NCI-H1092 treated with DMSO at 0.1 percent for 48 hours (cell line): ENCODE measurements around the gene CUEDC1.
A peak's percentile ranks its signal among the peaks of the same experiment; 100 is the strongest.

Experiments
- DNase-seq: peaks from one replicate; lab custom pipeline; 2025; lab: John Stamatoyannopoulos, UW

Gene CUEDC1

DNA sequence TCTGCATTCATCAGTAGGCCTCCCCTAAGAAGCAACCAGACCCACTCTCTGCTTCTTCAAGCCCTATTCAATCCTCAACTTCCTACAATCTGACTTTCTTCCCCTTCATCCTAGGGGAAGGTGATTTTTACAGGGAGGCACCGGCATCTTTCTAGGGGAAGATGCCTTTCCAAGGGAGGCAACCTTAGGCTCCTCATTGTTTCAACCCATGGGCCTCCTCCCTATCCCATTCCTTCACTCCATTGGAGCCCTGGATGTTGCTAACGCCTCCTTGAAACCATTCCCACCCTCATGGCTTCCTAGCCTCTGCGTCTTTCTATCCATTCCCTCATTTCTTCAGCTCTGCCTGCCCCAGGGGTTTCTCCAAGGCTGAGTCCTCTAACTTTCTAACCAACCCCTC, 2.7 kb upstream of the CUEDC1 start:
- DNase-seq = no peak

GRCh38 chr17:57957120-57957850, 2.1 kb upstream of the CUEDC1 start:
- DNase-seq = no peak

- no peak for DNase-seq
These were observed 1.3 kb upstream of the CUEDC1 start for GRCh38 chr17:57956291-57957119.

- DNase-seq = peak; percentile 22
These were observed 622 bp downstream of the CUEDC1 start for GRCh38 chr17:57954397-57955182.

DNA sequence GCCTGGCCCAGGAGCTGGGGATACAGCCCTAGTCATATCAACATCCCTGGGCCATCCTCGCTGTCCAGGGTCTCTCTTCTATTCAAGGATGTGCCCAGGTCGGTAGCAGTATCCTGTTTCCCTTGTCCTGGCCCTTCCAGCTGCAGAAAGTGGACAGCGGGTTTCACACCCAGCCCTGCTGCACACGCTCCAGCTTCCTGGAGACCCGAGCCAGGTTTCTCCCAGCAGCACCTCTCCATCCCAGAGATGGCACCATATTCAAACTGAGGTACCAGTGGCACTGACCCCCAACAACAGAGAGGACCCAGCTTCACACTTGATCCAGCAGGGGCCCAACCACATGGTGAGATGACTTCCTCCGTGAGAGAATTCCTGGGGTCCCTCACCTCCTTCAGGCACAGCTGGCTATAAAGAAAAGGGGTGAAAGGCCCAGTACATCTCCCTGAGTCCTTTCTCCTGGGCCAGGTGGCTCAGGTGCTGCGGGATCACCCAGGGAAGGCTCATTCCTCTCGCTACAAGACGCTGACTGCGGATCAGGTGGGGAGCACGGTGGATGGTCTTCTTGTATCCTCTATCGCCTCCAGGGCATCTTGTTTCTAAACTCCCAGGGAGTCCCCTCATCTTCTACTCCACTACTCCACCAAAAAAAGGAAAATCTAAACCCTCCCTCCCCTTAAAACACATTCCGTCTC, 1.4 kb downstream of the CUEDC1 start:
- DNase-seq = no peak

DNA sequence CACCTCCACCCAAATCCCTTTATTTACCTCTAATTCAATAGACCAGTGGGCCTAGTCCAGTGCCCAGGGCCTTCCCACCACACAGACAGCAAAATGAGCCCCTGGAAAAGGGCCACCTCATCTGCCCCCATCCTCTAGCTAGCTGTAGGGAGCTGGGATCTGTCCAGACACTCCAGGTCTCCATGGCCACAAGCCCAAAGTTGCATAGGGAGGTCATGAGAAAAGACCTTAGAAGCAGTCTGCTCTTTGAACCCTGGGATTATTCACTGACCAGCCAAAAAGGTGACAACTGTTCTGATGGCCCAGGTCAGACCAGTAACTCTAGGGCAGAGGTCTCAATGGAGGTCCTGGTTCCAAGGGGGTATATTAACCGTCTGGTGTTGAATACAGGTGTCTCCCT, 2.0 kb downstream of the CUEDC1 start:
- no peak for DNase-seq

DNA sequence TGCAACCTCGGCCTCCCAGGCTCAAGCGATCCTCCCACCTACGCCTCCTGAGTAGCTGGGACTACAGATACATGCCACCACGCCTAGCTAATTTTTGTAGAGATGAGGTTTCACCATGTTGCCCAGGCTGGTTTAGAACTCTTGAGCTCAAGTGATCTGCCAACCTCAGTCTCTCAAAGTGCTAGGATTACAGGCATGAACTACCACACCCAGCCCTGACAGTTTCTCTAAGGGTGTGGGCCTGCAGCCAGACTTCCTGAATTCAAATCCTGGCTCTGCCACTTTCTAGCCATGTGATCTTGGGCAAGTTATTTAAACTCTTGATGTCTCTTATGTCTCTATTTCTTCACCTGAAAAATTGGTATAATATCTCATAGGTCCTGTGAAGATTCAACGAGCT, 5.6 kb downstream of the CUEDC1 start:
- DNase-seq = no peak

GRCh38 chr17:57948555-57949420, 6.4 kb downstream of the CUEDC1 start:
- DNase-seq = no peak

- DNase-seq = no peak
These were observed 7.0 kb downstream of the CUEDC1 start for GRCh38 chr17:57948169-57948554.

- no peak for DNase-seq
These were observed 7.8 kb downstream of the CUEDC1 start for GRCh38 chr17:57947369-57947768.

DNA sequence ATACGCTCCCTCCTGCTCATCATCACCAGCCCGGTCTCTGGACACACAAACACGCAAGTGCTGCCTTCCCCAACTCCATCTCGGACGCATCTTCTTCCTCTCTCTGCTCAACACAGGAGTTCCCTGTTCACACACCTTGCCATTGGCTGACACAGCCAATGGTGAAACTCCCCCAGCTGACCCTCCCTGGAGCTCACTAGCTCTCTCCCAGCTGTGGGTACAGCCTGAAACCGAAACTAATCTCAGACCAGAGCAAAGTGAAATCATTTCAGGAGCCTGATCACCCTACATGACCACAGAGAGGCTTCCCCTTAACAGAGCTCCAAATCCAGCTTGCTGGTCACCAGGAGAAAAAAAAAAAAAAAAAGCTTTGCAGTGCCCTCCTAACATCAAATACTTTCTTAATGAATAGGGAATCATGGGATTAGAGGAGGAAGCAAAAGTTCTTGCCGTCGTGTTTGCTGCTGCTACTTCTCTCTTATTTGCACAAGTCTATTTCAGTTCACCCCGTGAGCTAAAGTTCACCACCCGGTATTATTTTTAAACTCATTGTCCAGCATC, 8.3 kb downstream of the CUEDC1 start:
- no peak for DNase-seq

DNA sequence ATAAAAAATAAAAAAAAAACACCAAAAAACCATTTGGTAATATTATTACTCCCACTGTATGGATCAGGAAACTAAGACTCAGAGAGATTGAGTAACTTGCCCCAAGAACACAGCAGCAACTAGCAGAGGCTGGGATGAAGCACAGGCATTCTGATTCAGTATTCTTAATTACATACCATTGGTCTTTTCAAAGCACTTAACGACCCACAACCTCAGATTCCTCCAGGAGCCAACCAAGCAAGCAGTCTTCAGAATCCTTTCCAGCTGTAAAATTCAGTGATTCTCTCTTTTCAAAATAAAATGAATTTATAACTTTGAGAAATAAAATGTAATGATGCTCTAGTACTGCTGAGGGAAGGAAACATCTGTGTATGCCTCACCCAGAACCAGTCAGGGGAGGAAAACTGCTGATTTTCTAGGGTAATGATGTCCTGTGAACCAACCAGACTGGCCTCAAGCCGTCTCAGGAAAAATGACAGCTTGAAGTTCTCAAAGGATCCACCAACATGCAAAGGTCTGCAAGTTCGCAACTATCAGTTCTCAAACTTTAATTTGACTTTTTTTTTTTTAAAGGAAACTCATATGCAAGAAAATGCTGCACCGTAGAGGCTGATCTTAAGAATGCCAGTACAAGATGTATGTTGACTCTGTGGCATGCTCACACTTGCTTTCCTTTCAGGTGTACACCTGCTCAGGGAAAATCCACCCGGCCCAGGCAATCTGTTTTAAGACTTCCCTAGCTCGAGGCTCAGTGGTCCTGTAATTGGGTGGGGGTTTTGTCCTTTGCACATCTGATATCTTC, 9.0 kb downstream of the CUEDC1 start:
- DNase-seq = no peak

DNA sequence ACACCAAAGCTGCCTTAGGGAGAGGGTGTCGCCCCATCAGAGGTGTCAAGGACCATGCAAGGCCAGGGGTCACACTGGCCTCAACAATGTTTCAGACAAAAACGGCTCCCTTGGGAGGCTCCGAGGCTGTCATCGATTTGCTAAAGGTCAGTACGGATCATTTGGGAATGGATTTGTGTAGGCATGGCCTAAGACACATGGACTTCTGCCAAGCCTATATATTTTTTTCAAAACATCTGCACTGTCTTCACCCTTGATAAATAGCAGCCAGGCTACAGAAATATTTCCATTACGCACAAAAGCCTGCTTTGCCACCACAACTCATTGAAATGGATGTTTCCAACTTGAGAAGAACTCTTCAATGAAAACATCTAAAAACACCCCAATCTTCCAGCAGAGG, 10.3 kb downstream of the CUEDC1 start:
- DNase-seq = no peak

DNA sequence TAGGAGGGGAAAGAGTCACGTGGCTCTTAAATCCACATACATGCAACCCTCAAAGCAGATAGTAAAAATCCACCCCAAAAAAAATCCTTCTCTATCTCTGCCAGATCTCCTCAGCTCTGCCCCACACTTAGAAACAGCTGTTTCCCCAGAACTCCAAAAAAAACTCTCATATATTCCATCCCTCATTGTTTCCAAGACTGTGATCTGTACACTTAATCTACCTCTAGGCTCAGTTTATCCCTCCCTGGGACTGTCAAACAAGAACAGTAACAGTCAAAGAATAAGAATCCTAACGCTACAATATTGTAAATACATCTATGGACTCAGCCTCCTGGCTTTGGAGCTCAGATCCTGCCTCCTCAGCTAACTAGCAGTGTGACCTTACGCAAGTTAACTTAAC, 11.6 kb downstream of the CUEDC1 start:
- DNase-seq = no peak

DNA sequence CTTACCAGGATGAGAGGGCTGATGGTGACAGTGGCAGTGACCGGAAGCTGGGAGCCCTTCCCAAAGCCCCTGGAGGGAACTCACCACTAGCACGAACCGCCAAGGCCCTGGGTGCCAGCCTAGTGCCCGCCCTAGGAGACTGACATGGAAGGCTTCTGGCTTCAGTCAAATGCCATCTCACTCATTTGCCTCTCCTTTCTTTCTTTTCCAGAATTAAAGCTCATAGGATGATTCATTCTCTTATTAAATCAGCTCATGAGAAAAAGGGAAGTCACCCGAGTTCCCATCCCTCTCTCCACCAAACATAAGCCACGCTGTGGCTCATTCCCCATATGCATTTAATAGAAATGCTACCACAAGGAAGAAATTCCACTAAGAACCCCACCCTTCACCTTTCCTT, 12.1 kb downstream of the CUEDC1 start:
- DNase-seq = no peak

GRCh38 chr17:57941384-57942370, 13.5 kb downstream of the CUEDC1 start:
- DNase-seq = no peak

GRCh38 chr17:57940653-57941329, 14.4 kb downstream of the CUEDC1 start:
- peak; percentile 74 for DNase-seq

GRCh38 chr17:57940231-57940630, 15.0 kb downstream of the CUEDC1 start:
- peak; percentile 86 for DNase-seq
